Suprapubic skin (tissue), 4 donors: ENCODE data around the gene DMAC2. TPM values are rescaled to one million over a fixed set of nuclear protein-coding genes. Genes with fewer than 3 reads are reported as not detected.
"Not testable (repeated sequence)": the region's sequence is repeated elsewhere in the genome, so short reads cannot be mapped to it uniquely, and the experiment has no call there.

Experiments
- DNase-seq, 2 donors: peaks; one replicate each; pipeline ENCODE4 v3.0.0-alpha.2; 2019; ENCODE audit warnings: low spot score in 2 of 2
- H3K27ac ChIP-seq: fragments of 200-600 bp; sonication (generic); one replicate; pipeline ENCODE4 v1.5.1; 2019
- H3K27me3 ChIP-seq: fragments of 200-600 bp; sonication (generic); one replicate; pipeline ENCODE4 v1.5.1; 2019
- H3K36me3 ChIP-seq: fragments of 200-600 bp; sonication (generic); one replicate; pipeline ENCODE4 v1.5.1; 2019
- H3K4me1 ChIP-seq: fragments of 200-600 bp; sonication (generic); one replicate; pipeline ENCODE4 v1.5.1; 2019
- H3K4me3 ChIP-seq: fragments of 200-600 bp; sonication (generic); one replicate; pipeline ENCODE4 v1.5.1; 2019; ENCODE audit warnings: mild to moderate bottlenecking
- H3K9me3 ChIP-seq: fragments of 200-600 bp; sonication (generic); one replicate; pipeline ENCODE4 v1.5.1; 2019
- EP300 ChIP-seq: sonication (generic); formaldehyde crosslinking; IDR thresholded peaks from one replicate; pipeline ENCODE4 v1.6.1; 2017; ENCODE audit warnings: antibody characterized with exemption
- POLR2A ChIP-seq, 2 donors: fragments of 450-650 bp; IDR thresholded peaks; one replicate each; pipeline ENCODE4 v1.6.1; 2017; ENCODE audit warnings: antibody characterized with exemption in 2 of 2, mild to moderate bottlenecking in 2 of 2, moderate library complexity in 2 of 2
- POLR2AphosphoS5 ChIP-seq, 3 donors: sonication (generic); formaldehyde crosslinking; IDR thresholded peaks; one replicate each; pipeline ENCODE4 v1.6.1; 2017; ENCODE audit warnings: antibody characterized with exemption in 3 of 3
- WGBS: methylation state at CpG from one replicate; pipeline ENCODE4 v1.1.5; 2018; 5-methylcytosine and 5-hydroxymethylcytosine counted together
- total RNA-seq, 4 donors: library from RNA; depleted of rRNA; stranded (reverse); fragments of >200 nt; gene quantifications; one replicate each; pipeline ENCODE4 v1.1.0, GENCODE V29; 2016
- TF ChIP-seq, protein P1 (sequence below), 2 donors: fragments of 200-600 bp in 1 of 2; fragments of 450-650 bp in 1 of 2; sonication (generic) in 1 of 2; IDR thresholded peaks; one replicate each; pipeline ENCODE4 v1.5.1; 2016 to 2019; ENCODE audit warnings: antibody characterized with exemption in 2 of 2, mild to moderate bottlenecking in 1 of 2, moderate library complexity in 1 of 2

The DMAC2 gene
- total RNA-seq, 4 donors from 2014 or later = 26.1 to 36.4 (median 34.2) TPM

DNA sequence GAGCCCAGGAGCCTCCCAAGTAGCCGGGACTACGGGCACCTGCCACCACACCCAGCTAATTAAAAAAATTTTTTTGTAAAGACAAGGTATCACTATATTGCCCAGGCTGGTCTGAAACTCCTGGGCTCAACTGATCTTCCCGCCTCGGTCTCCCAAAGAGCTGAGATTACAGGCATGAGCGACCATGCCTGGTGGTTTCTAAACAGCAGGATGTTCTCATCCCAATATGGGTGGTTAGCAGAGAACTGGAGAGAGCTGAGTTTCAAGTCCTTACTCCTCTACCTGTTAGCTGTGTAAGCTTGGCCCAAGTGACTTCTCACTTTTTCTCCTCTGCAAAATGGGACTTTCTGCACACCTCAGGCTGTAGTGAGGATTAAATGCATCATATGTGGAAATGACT lies 55.4 kb downstream of the DMAC2 start:
- Histone ChIP-seq H3K9me3 (no peaks in the 10 kb centered on the region), H3K27me3 (no peaks in the 10 kb centered on the region), H3K27ac (no peak overlapping the region), H3K4me1 (peaks cover 22% of the 10 kb centered on the region), H3K4me3 (no peak overlapping the region), H3K36me3 (peaks cover 39% of the 10 kb centered on the region)
- DNase-seq = no peak
- 78% methylated on average over 5 of the region's 5 CpGs for WGBS
- TF ChIP-seq, protein P1, sequence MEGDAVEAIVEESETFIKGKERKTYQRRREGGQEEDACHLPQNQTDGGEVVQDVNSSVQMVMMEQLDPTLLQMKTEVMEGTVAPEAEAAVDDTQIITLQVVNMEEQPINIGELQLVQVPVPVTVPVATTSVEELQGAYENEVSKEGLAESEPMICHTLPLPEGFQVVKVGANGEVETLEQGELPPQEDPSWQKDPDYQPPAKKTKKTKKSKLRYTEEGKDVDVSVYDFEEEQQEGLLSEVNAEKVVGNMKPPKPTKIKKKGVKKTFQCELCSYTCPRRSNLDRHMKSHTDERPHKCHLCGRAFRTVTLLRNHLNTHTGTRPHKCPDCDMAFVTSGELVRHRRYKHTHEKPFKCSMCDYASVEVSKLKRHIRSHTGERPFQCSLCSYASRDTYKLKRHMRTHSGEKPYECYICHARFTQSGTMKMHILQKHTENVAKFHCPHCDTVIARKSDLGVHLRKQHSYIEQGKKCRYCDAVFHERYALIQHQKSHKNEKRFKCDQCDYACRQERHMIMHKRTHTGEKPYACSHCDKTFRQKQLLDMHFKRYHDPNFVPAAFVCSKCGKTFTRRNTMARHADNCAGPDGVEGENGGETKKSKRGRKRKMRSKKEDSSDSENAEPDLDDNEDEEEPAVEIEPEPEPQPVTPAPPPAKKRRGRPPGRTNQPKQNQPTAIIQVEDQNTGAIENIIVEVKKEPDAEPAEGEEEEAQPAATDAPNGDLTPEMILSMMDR (IDR thresholded peaks at IDR 0.05) = no peak
- TF ChIP-seq POLR2A (IDR thresholded peaks at IDR 0.05) (no peak), POLR2AphosphoS5 (IDR thresholded peaks at IDR 0.05) (no peak), EP300 (no peak)

- H3K4me3 ChIP-seq, H3K27me3 ChIP-seq, H3K9me3 ChIP-seq, H3K27ac ChIP-seq, DNase-seq: not testable (repeated sequence)
- peaks cover 25% of the 10 kb centered on the region for H3K4me1 ChIP-seq
- WGBS = 93% methylated on average over 8 of the region's 8 CpGs
- peaks cover 19% of the 10 kb centered on the region for H3K36me3 ChIP-seq
Observed at GRCh38 chr19:41381536-41381935, 58.2 kb downstream of the DMAC2 start.

Other genes with a start within 250 kb of the DMAC2 start
- 1 to 10 TPM; 1.8 to 6.5 (median 2.5) TPM for gene CYP2S1, start 246.7 kb downstream of the DMAC2 start, total RNA-seq
- 10 to 100 TPM; 18.2 to 35.8 (median 28.3) TPM for gene AXL, start 220.7 kb downstream of the DMAC2 start, total RNA-seq
- 100 to 1,000 TPM; 140 to 213 (median 188) TPM for gene HNRNPUL1, start 175.5 kb downstream of the DMAC2 start, total RNA-seq
- 10 to 100 TPM; 13.4 to 30.0 (median 18.5) TPM for gene CCDC97, start 129.7 kb downstream of the DMAC2 start, total RNA-seq
- 10 to 100 TPM; 16.4 to 19.9 (median 17.4) TPM for gene TGFB1, start 86.0 kb downstream of the DMAC2 start, total RNA-seq
- gene B9D2, start 75.8 kb downstream of the DMAC2 start, total RNA-seq = 1 to 10 TPM; 2.8 to 9.3 (median 4.8) TPM
- 100 to 1,000 TPM in 2 of 4 donors, 10 to 100 TPM in 2; 29.6 to 109 (median 88.1) TPM for gene TMEM91, start 63.4 kb downstream of the DMAC2 start, total RNA-seq
- 10 to 100 TPM; 23.0 to 51.5 (median 31.9) TPM for gene EXOSC5, start 42.6 kb downstream of the DMAC2 start, total RNA-seq
- 100 to 1,000 TPM in 1 of 4 donors, 10 to 100 TPM in 3; 49.7 to 112 (median 76.2) TPM for gene BCKDHA, start 42.1 kb downstream of the DMAC2 start, total RNA-seq
- 1 to 10 TPM; 4.7 to 9.6 (median 6.2) TPM for gene B3GNT8, start 12.5 kb downstream of the DMAC2 start, total RNA-seq
- not detected for gene ERICH4, start 3.2 kb upstream of the DMAC2 start, total RNA-seq
- 1 to 10 TPM in 1 of 4 donors, not detected in 3; 2.3 TPM for gene CEACAM21, start 136.3 kb upstream of the DMAC2 start, total RNA-seq
- gene CEACAM4, start 187.2 kb upstream of the DMAC2 start, total RNA-seq = 1 to 10 TPM in 1 of 4 donors, not detected in 3; 1.9 TPM
- gene CEACAM7, start 248.4 kb upstream of the DMAC2 start, total RNA-seq = 1 to 10 TPM in 3 of 4 donors, under 1 TPM in 1; 0.86 to 9.1 (median 4.6) TPM